HepG2 (cell line): ENCODE results near the gene ATP9B. TPM values are rescaled to one million over a fixed set of nuclear protein-coding genes. Genes with fewer than 3 reads are reported as not detected.

ENCODE experiments used
- ATAC-seq: fragments of 200-7000 bp; cut with Tn5 transposase; 3 replicates; pipeline ENCODE4 v1.9.1; 2020; ENCODE audit warnings: mild to moderate bottlenecking, moderate library complexity
- BruUV-seq: library from RNA; stranded (reverse); fragments of 400-500 nt; replicated peaks from 2 replicates; lab custom pipeline; 2021; lab: Mats Ljungman, UMichigan
- CTCF ChIA-PET: fragments of 300-600 bp; formaldehyde crosslinking; extraction: SDS; loops from one replicate; lab custom pipeline; 2021; ENCODE audit warnings: low total read pairs, inconsistent platforms, low intra/inter-chr PET ratio; lab: Yijun Ruan, JAX
- POLR2A ChIA-PET: fragments of 350-600 bp; sonication (Branson Sonifier 250); formaldehyde crosslinking; loops from one replicate; lab custom pipeline; 2020; ENCODE audit warnings: antibody characterized with exemption, inconsistent platforms; lab: Yijun Ruan, JAX
- DNase-seq: peaks from one replicate; pipeline ENCODE4 v3.0.0-alpha.2; 2015; ENCODE audit warnings: low spot score
- FAIRE-seq: peaks from 3 replicates; lab custom pipeline; 2011; peaks lifted over from hg19 to GRCh38; lab: Jason Lieb, UNC
- H2AFZ ChIP-seq: one replicate; pipeline ENCODE4 v1.6.1; 2011; ENCODE audit warnings: low read length, inconsistent platforms
- H3K27ac ChIP-seq: fragments of 300-600 bp; 3 replicates; pipeline ENCODE4 v1.8.0; 2011; ENCODE audit warnings: mixed run types, mild to moderate bottlenecking, mixed read lengths, low read length, inconsistent platforms; ENCODE audit not compliant: insufficient read depth; ENCODE audit errors: extremely low read length
- H3K27me3 ChIP-seq, 2 experiments: fragments of 200-600 bp in 1 of 2; 2 replicates in 1 of 2; 3 replicates in 1 of 2; pipeline versions ENCODE4 v1.6.0 to v1.8.0; 2011; ENCODE audit warnings: low read length in 2 of 2, mild to moderate bottlenecking in 2 of 2, moderate library complexity in 2 of 2, inconsistent platforms in 1 of 2; ENCODE audit not compliant: insufficient read depth in 2 of 2, control insufficient read depth in 1 of 2
- H3K36me3 ChIP-seq, 2 experiments: fragments of 200-600 bp in 1 of 2; replicated peaks in 1 of 2; 2 replicates in 1 of 2; 3 replicates in 1 of 2; pipeline versions ENCODE4 v1.5.1 to v1.8.0; 2011; ENCODE audit warnings: low read length in 2 of 2, inconsistent platforms in 1 of 2; ENCODE audit not compliant: insufficient read depth in 2 of 2, control insufficient read depth in 1 of 2
- H3K4me1 ChIP-seq: 2 replicates; pipeline ENCODE4 v1.5.1; 2012; ENCODE audit warnings: low read length, inconsistent platforms; ENCODE audit not compliant: insufficient read depth
- H3K4me2 ChIP-seq: 2 replicates; pipeline ENCODE4 v1.6.0; 2011; ENCODE audit warnings: low read depth, low read length, inconsistent platforms
- H3K4me3 ChIP-seq, 3 experiments: fragments of 200-600 bp in 1 of 3; sonication (generic), shearing (Covaris generic) in 1 of 3; replicated peaks in 1 of 3; 2 replicates each; pipeline ENCODE4 v1.5.1; 2011 to 2016; ENCODE audit warnings: low read length in 3 of 3, inconsistent platforms in 2 of 3, low read depth in 2 of 3, mild to moderate bottlenecking in 2 of 3, control low read depth in 1 of 3, mixed read lengths in 1 of 3; ENCODE audit not compliant: insufficient read depth in 1 of 3
- H3K79me2 ChIP-seq: one replicate; pipeline ENCODE4 v1.6.1; 2011; ENCODE audit warnings: low read length, inconsistent platforms; ENCODE audit not compliant: insufficient read depth
- H3K9ac ChIP-seq: 2 replicates; pipeline ENCODE4 v1.6.0; 2011; ENCODE audit warnings: mild to moderate bottlenecking, low read depth, low read length, inconsistent platforms; ENCODE audit not compliant: insufficient read depth
- H3K9me3 ChIP-seq: 2 replicates; pipeline ENCODE4 v1.5.1; 2012; ENCODE audit warnings: mild to moderate bottlenecking, low read length
- H4K20me1 ChIP-seq: 2 replicates; pipeline ENCODE4 v1.6.0; 2011; ENCODE audit warnings: inconsistent platforms, mild to moderate bottlenecking, low read length, moderate library complexity; ENCODE audit not compliant: insufficient read depth
- AKAP8 ChIP-seq: sonication (generic); formaldehyde crosslinking; IDR thresholded peaks from 2 replicates; pipeline ENCODE4 v1.5.1; 2020; ENCODE audit warnings: mild to moderate bottlenecking, missing genetic modification reagents
- HCFC1 ChIP-seq: fragments of 150-350 bp; IDR thresholded peaks from 2 replicates; pipeline ENCODE4 v1.6.1; 2014; ENCODE audit warnings: low read depth, low read length
- HOXD1 ChIP-seq: sonication (generic); formaldehyde crosslinking; IDR thresholded peaks from 2 replicates; pipeline ENCODE4 v1.5.0; 2020; ENCODE audit warnings: missing genetic modification reagents
- SRF ChIP-seq: IDR thresholded peaks from 2 replicates; pipeline ENCODE4 v1.6.1; 2011; ENCODE audit warnings: mild to moderate bottlenecking, low read depth, low read length, moderate library complexity
- TCF12 ChIP-seq, 2 experiments: fragments of 450-650 bp in 1 of 2; sonication (generic) in 1 of 2; formaldehyde crosslinking in 1 of 2; IDR thresholded peaks; 2 replicates each; pipeline versions ENCODE4 v1.6.1 to v1.8.0; 2017 to 2022; ENCODE audit warnings: antibody characterized with exemption in 1 of 2, mild to moderate bottlenecking in 1 of 2, missing genetic modification reagents in 1 of 2, moderate library complexity in 1 of 2
- ZNF12 ChIP-seq: sonication (generic); formaldehyde crosslinking; IDR thresholded peaks from 2 replicates; pipeline ENCODE4 v1.5.0; 2020; ENCODE audit warnings: missing genetic modification reagents
- ZNF230 ChIP-seq: sonication (generic); formaldehyde crosslinking; IDR thresholded peaks from 2 replicates; pipeline ENCODE4 v1.4.0; 2020; ENCODE audit warnings: mild to moderate bottlenecking, missing genetic modification reagents
- ZNF30 ChIP-seq: sonication (generic); formaldehyde crosslinking; IDR thresholded peaks from 2 replicates; pipeline ENCODE4 v1.5.0; 2020; ENCODE audit warnings: mild to moderate bottlenecking, missing genetic modification reagents
- ZNF367 ChIP-seq: sonication (generic); formaldehyde crosslinking; IDR thresholded peaks from 2 replicates; pipeline ENCODE4 v1.4.0; 2020; ENCODE audit warnings: missing genetic modification reagents, borderline replicate concordance
- WGBS: methylation state at CpG from one replicate; pipeline ENCODE4 v1.1.6; 2017; ENCODE audit warnings: low lambda C conversion rate; 5-methylcytosine and 5-hydroxymethylcytosine counted together
- in situ Hi-C: cut with HindIII; loops from 2 replicates; pipeline ENCODE4 v1.10.0; 2017; ENCODE audit warnings: low pct_unique_long_range_greater_than_20kb; ENCODE audit not compliant: extremely low pct_ligation_motif_present
- intact Hi-C: fragments of 100-400 bp; cut with micrococcal nuclease; formaldehyde crosslinking; loops from one replicate; pipeline ENCODE4 v1.10.0; 2022; ENCODE audit not compliant: unreplicated experiment
- polyA plus RNA-seq, 8 experiments: library from polyadenylated mRNA; depleted of rRNA in 3 of 8; stranded (reverse) in 7 of 8; unstranded in 1 of 8; fragments of >200 nt; fragmentation: Illumina TruSeq in 4 of 8; extraction: Trizol in 4 of 8; gene quantifications; 2 replicates each; pipeline versions ENCODE4 v1.2.1 to v1.2.3, GENCODE V29; 2011 to 2016; ENCODE audit warnings: low read depth in 4 of 8, missing spikeins in 1 of 8, mixed read lengths in 1 of 8; ENCODE audit not compliant: insufficient read depth in 1 of 8
- total RNA-seq, 5 experiments: library from RNA; depleted of rRNA; stranded (reverse); fragments of >200 nt; fragmentation: Illumina TruSeq; extraction: Trizol; gene quantifications; 2 replicates each; pipeline ENCODE4 v1.2.3, GENCODE V29; 2016; ENCODE audit warnings: low read depth in 1 of 5
- TF ChIP-seq, protein P1 (sequence below): sonication (generic); formaldehyde crosslinking; IDR thresholded peaks from 2 replicates; pipeline ENCODE4 v1.4.0; 2020; ENCODE audit warnings: mild to moderate bottlenecking, missing genetic modification reagents
- TF ChIP-seq, protein P2 (sequence below): sonication (generic); formaldehyde crosslinking; IDR thresholded peaks from 2 replicates; pipeline ENCODE4 v1.5.0; 2020; ENCODE audit warnings: missing genetic modification reagents
- TF ChIP-seq, protein P3 (sequence below): IDR thresholded peaks from 2 replicates; pipeline ENCODE4 v1.6.1; 2018; ENCODE audit warnings: missing genetic modification reagents, mild to moderate bottlenecking, missing compliant biosample characterization
- TF ChIP-seq, protein P4 (sequence below): IDR thresholded peaks from 2 replicates; pipeline ENCODE4 v1.6.1; 2012; ENCODE audit warnings: low read length, improper control_type of control experiment

ATP9B gene
- total and polyA plus RNA-seq, 2 of the 13 experiments (the other 11 are each of a cell fraction or from before 2014, with no cell fraction given) = 10.8 to 11.3 TPM

DNA sequence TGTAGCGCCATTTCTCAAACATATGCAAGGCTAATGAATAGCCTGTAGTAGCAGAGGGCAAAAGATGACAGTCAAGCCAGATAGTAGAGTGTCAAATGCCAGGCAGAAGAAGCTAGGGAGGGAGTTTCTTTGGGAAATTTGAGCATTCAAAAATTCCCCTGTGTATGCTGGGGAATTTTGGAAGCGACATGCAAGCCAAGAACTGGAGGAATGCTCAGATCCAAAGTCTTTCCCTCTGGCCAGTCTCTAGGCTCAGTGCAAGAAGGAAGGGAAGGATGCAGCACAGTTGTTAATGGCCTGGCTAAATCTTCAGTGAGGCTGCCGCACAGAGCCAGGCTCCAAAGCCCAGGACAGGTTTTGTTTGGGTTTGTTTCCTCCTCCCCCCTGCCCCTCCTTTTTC lies 59.9 kb downstream of the ATP9B start (continued):
- TF ChIP-seq, protein P1, sequence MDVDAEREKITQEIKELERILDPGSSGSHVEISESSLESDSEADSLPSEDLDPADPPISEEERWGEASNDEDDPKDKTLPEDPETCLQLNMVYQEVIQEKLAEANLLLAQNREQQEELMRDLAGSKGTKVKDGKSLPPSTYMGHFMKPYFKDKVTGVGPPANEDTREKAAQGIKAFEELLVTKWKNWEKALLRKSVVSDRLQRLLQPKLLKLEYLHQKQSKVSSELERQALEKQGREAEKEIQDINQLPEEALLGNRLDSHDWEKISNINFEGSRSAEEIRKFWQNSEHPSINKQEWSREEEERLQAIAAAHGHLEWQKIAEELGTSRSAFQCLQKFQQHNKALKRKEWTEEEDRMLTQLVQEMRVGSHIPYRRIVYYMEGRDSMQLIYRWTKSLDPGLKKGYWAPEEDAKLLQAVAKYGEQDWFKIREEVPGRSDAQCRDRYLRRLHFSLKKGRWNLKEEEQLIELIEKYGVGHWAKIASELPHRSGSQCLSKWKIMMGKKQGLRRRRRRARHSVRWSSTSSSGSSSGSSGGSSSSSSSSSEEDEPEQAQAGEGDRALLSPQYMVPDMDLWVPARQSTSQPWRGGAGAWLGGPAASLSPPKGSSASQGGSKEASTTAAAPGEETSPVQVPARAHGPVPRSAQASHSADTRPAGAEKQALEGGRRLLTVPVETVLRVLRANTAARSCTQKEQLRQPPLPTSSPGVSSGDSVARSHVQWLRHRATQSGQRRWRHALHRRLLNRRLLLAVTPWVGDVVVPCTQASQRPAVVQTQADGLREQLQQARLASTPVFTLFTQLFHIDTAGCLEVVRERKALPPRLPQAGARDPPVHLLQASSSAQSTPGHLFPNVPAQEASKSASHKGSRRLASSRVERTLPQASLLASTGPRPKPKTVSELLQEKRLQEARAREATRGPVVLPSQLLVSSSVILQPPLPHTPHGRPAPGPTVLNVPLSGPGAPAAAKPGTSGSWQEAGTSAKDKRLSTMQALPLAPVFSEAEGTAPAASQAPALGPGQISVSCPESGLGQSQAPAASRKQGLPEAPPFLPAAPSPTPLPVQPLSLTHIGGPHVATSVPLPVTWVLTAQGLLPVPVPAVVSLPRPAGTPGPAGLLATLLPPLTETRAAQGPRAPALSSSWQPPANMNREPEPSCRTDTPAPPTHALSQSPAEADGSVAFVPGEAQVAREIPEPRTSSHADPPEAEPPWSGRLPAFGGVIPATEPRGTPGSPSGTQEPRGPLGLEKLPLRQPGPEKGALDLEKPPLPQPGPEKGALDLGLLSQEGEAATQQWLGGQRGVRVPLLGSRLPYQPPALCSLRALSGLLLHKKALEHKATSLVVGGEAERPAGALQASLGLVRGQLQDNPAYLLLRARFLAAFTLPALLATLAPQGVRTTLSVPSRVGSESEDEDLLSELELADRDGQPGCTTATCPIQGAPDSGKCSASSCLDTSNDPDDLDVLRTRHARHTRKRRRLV (CRISPR knock-in tag) = no peak
- no peak for TF ChIP-seq ZNF12
- TF ChIP-seq, protein P2, sequence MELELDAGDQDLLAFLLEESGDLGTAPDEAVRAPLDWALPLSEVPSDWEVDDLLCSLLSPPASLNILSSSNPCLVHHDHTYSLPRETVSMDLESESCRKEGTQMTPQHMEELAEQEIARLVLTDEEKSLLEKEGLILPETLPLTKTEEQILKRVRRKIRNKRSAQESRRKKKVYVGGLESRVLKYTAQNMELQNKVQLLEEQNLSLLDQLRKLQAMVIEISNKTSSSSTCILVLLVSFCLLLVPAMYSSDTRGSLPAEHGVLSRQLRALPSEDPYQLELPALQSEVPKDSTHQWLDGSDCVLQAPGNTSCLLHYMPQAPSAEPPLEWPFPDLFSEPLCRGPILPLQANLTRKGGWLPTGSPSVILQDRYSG (CRISPR knock-in tag) = no peak
- TF ChIP-seq ZNF230 (CRISPR knock-in tag) = no peak
- no peak for TF ChIP-seq ZNF30 (CRISPR knock-in tag)
- no peak for TF ChIP-seq HCFC1
- TF ChIP-seq ZNF367 (CRISPR knock-in tag) = no peak
- no peak for TF ChIP-seq SRF

DNA sequence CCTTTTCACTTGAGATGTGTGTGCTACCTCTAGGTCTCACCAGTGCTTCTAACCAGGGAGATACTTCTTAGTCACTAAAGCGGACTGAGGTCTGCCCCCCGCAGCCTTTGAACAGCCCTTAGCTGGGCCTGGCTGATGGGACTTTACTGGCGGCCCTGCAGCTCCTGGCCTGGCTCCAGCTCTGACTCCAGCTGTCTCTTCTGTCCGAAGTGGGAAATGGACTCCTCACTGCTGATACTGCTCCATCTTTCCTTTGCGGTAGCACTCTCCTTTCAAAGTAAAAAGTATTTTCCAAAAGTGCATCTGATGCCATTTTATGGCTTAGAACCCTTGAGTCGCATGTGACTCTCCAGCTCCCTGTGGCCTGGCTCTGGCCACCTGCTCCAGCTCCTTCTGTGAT lies 64.5 kb downstream of the ATP9B start:
- Histone ChIP-seq H3K79me2 (no peaks in the 10 kb centered on the region), H3K4me3 (no peak overlapping the region), H3K9me3 (no peaks in the 10 kb centered on the region), H3K4me2 (no peak overlapping the region), H3K27me3 (no peaks in the 10 kb centered on the region), H4K20me1 (no peaks in the 10 kb centered on the region), H3K4me1 (peaks cover 11% of the 10 kb centered on the region; the same call in 1 of the 2 replicates), H3K9ac (no peak overlapping the region), H2AFZ (no peak overlapping the region), H3K27ac (no peak overlapping the region), H3K36me3 (peaks cover 0 to 5% of the 10 kb centered on the region in 2 experiments; a peak in 1 of 5 replicates)
- intact Hi-C loops = no loop called here
- DNase-seq = no peak
- no peak for FAIRE-seq
- no peak for ATAC-seq
- ChIA-PET POLR2A (no interaction called here), CTCF (no interaction called here)
- in situ Hi-C loops = no loop called here
- BruUV-seq = no TSS peak
- WGBS = 100% methylated on average over 6 of the region's 6 CpGs
- TF ChIP-seq HOXD1 (CRISPR knock-in tag) = no peak
- TF ChIP-seq AKAP8 (CRISPR knock-in tag) = no peak
- TF ChIP-seq TCF12 (IDR thresholded peaks at IDR 0.05) = no peak
- no peak for TF ChIP-seq TCF12 (CRISPR knock-in tag; IDR thresholded peaks at IDR 0.05)
- TF ChIP-seq, protein P3, sequence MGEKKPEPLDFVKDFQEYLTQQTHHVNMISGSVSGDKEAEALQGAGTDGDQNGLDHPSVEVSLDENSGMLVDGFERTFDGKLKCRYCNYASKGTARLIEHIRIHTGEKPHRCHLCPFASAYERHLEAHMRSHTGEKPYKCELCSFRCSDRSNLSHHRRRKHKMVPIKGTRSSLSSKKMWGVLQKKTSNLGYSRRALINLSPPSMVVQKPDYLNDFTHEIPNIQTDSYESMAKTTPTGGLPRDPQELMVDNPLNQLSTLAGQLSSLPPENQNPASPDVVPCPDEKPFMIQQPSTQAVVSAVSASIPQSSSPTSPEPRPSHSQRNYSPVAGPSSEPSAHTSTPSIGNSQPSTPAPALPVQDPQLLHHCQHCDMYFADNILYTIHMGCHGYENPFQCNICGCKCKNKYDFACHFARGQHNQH (CRISPR knock-in tag) = no peak
- TF ChIP-seq, protein P4, sequence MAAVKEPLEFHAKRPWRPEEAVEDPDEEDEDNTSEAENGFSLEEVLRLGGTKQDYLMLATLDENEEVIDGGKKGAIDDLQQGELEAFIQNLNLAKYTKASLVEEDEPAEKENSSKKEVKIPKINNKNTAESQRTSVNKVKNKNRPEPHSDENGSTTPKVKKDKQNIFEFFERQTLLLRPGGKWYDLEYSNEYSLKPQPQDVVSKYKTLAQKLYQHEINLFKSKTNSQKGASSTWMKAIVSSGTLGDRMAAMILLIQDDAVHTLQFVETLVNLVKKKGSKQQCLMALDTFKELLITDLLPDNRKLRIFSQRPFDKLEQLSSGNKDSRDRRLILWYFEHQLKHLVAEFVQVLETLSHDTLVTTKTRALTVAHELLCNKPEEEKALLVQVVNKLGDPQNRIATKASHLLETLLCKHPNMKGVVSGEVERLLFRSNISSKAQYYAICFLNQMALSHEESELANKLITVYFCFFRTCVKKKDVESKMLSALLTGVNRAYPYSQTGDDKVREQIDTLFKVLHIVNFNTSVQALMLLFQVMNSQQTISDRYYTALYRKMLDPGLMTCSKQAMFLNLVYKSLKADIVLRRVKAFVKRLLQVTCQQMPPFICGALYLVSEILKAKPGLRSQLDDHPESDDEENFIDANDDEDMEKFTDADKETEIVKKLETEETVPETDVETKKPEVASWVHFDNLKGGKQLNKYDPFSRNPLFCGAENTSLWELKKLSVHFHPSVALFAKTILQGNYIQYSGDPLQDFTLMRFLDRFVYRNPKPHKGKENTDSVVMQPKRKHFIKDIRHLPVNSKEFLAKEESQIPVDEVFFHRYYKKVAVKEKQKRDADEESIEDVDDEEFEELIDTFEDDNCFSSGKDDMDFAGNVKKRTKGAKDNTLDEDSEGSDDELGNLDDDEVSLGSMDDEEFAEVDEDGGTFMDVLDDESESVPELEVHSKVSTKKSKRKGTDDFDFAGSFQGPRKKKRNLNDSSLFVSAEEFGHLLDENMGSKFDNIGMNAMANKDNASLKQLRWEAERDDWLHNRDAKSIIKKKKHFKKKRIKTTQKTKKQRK = no peak
